Liver (tissue), 3 donors: ENCODE results near the gene SIAH1.

Experiments used
- ATF3 ChIP-seq: IDR thresholded peaks from 2 replicates; pipeline ENCODE4 v1.6.1; 2016; ENCODE audit warnings: antibody characterized with exemption
- EGR1 ChIP-seq, 2 donors: IDR thresholded peaks; 2 replicates each; pipeline ENCODE4 v1.6.1; 2016 to 2018; ENCODE audit warnings: antibody characterized with exemption in 2 of 2, low read depth in 2 of 2
- FOXA1 ChIP-seq: IDR thresholded peaks from 2 replicates; pipeline ENCODE4 v1.6.1; 2016; ENCODE audit warnings: antibody characterized with exemption
- JUND ChIP-seq, 2 donors: IDR thresholded peaks; 2 replicates each; pipeline ENCODE4 v1.6.1; 2016; ENCODE audit warnings: antibody characterized with exemption in 2 of 2
- RAD21 ChIP-seq, 2 donors: IDR thresholded peaks; 2 replicates each; pipeline ENCODE4 v1.6.1; 2016; ENCODE audit warnings: antibody characterized with exemption in 2 of 2, mild to moderate bottlenecking in 2 of 2
- RXRA ChIP-seq, 2 donors: IDR thresholded peaks; 2 replicates each; pipeline ENCODE4 v1.6.1; 2017 to 2018; ENCODE audit warnings: antibody characterized with exemption in 2 of 2, mild to moderate bottlenecking in 1 of 2
- SP1 ChIP-seq: IDR thresholded peaks from 2 replicates; pipeline ENCODE4 v1.6.1; 2018; ENCODE audit warnings: antibody characterized with exemption, mild to moderate bottlenecking
- TAF1 ChIP-seq: conservative IDR thresholded peaks from 2 replicates; pipeline ENCODE4 v1.6.1; 2016; ENCODE audit warnings: antibody characterized with exemption, mild to moderate bottlenecking
- YY1 ChIP-seq: IDR thresholded peaks from 2 replicates; pipeline ENCODE4 v1.6.1; 2016; ENCODE audit warnings: antibody characterized with exemption, mild to moderate bottlenecking
- TF ChIP-seq, protein P1 (sequence below): fragments of 150-350 bp; IDR thresholded peaks from 2 replicates; pipeline ENCODE4 v1.5.1; 2017; ENCODE audit warnings: improper control_type of control experiment, low read depth, low read length; ENCODE audit not compliant: missing input control
- TF ChIP-seq, protein P2 (sequence below): IDR thresholded peaks from 2 replicates; pipeline ENCODE4 v1.6.1; 2016; ENCODE audit warnings: antibody characterized with exemption
- TF ChIP-seq, protein P3 (sequence below): IDR thresholded peaks from 2 replicates; pipeline ENCODE4 v1.6.1; 2016; ENCODE audit warnings: antibody characterized with exemption
- donor health status: healthy.
- donor health status: healthy.

DNA sequence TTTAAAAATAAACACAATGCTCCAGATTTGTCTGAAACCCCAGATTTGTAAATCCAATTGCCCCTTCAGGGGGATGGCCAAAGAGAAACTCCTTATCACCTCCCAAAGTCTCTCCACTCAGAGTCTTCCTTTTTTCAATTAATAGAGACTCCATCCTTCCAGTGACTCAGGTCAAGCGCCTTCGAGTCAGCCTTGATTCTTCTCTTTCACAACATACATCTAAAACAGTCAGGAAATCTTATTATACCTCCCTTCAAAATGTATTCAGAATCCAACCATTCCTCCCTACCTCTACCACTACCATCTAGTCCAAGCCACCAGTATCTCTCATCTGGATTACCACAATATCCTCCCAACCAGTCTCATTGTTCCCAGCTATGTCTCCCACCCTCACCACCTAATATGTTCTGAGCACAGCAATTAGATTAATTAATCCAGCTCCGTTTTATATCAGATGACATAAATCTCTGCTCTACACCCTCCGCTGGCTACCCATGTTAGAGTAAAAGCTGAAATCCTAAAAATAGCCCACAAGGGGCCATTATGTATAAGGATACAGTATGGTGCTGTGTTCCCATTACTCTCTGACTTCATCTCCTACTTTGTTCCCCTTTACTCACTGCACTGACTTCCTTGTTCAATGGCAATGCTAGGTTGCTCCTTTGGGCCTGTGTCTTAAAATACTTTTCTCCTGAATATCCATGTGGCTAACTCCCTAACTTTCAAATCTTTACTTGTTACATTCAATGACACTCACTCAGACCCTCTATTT is 11.8 kb downstream of the SIAH1 start:
- TF ChIP-seq, protein P1, sequence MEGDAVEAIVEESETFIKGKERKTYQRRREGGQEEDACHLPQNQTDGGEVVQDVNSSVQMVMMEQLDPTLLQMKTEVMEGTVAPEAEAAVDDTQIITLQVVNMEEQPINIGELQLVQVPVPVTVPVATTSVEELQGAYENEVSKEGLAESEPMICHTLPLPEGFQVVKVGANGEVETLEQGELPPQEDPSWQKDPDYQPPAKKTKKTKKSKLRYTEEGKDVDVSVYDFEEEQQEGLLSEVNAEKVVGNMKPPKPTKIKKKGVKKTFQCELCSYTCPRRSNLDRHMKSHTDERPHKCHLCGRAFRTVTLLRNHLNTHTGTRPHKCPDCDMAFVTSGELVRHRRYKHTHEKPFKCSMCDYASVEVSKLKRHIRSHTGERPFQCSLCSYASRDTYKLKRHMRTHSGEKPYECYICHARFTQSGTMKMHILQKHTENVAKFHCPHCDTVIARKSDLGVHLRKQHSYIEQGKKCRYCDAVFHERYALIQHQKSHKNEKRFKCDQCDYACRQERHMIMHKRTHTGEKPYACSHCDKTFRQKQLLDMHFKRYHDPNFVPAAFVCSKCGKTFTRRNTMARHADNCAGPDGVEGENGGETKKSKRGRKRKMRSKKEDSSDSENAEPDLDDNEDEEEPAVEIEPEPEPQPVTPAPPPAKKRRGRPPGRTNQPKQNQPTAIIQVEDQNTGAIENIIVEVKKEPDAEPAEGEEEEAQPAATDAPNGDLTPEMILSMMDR: no peak
- TF ChIP-seq JUND (IDR thresholded peaks at IDR 0.05) (no peak), ATF3 (no peak), SP1 (no peak), RAD21 (IDR thresholded peaks at IDR 0.05) (no peak), TAF1 (no peak), FOXA1 (no peak), YY1 (no peak), RXRA (IDR thresholded peaks at IDR 0.05) (no peak), EGR1 (IDR thresholded peaks at IDR 0.05; ENCODE audit: low read depth in 2 of 2) (no peak)
- TF ChIP-seq, protein P2, sequence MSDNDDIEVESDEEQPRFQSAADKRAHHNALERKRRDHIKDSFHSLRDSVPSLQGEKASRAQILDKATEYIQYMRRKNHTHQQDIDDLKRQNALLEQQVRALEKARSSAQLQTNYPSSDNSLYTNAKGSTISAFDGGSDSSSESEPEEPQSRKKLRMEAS: no peak
- TF ChIP-seq, protein P3, sequence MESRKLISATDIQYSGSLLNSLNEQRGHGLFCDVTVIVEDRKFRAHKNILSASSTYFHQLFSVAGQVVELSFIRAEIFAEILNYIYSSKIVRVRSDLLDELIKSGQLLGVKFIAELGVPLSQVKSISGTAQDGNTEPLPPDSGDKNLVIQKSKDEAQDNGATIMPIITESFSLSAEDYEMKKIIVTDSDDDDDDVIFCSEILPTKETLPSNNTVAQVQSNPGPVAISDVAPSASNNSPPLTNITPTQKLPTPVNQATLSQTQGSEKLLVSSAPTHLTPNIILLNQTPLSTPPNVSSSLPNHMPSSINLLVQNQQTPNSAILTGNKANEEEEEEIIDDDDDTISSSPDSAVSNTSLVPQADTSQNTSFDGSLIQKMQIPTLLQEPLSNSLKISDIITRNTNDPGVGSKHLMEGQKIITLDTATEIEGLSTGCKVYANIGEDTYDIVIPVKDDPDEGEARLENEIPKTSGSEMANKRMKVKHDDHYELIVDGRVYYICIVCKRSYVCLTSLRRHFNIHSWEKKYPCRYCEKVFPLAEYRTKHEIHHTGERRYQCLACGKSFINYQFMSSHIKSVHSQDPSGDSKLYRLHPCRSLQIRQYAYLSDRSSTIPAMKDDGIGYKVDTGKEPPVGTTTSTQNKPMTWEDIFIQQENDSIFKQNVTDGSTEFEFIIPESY: no peak
